K562 (cell line): Measurements from ENCODE around the gene ETV7. TPM values are rescaled to one million over a fixed set of nuclear protein-coding genes. Genes with fewer than 3 reads are reported as not detected.

ENCODE experiments used
- ATAC-seq: fragments of 200-7000 bp; cut with Tn5 transposase; 3 replicates; pipeline ENCODE4 v1.9.1; 2020; ENCODE audit warnings: moderate library complexity
- BruUV-seq: library from RNA; stranded (reverse); fragments of 400-500 nt; replicated peaks from 2 replicates; lab custom pipeline; 2021; lab: Mats Ljungman, UMichigan
- CTCF ChIA-PET: fragments of 300-600 bp; formaldehyde crosslinking; extraction: SDS; loops from one replicate; lab custom pipeline; 2021; ENCODE audit warnings: low intra/inter-chr PET ratio; lab: Yijun Ruan, JAX
- POLR2A ChIA-PET: fragments of 300-600, 350-650 bp; sonication (Branson Sonifier 250); formaldehyde crosslinking; extraction: SDS; loops from one replicate; lab custom pipeline; 2021; ENCODE audit warnings: antibody characterized with exemption, inconsistent platforms; lab: Yijun Ruan, JAX
- DNase-seq, 4 experiments: peaks; one replicate each; pipeline versions ENCODE4 v3.0.0 to v3.0.0-alpha.2; 2011 to 2018; ENCODE audit warnings: low spot score in 3 of 4, mixed read lengths in 3 of 4; ENCODE audit errors: extremely low read depth in 1 of 4
- FAIRE-seq: peaks from 2 replicates; lab custom pipeline; 2011; peaks lifted over from hg19 to GRCh38; lab: Jason Lieb, UNC
- H2AFZ ChIP-seq: 2 replicates; pipeline ENCODE4 v1.6.0; 2011; ENCODE audit warnings: low read depth, low read length, control low read depth, inconsistent platforms
- H3K27ac ChIP-seq: fragments of 200-600 bp; 3 replicates; pipeline ENCODE4 v1.8.0; 2011; ENCODE audit warnings: low read depth, mild to moderate bottlenecking, control low read depth, inconsistent platforms, low read length, moderate library complexity, mixed read lengths; ENCODE audit errors: extremely low read depth
- H3K27me3 ChIP-seq, 2 experiments: fragments of 300-600 bp in 1 of 2; 2 replicates in 1 of 2; 3 replicates in 1 of 2; pipeline versions ENCODE4 v1.6.0 to v1.8.0; 2011; ENCODE audit warnings: inconsistent platforms in 2 of 2, low read length in 2 of 2, mild to moderate bottlenecking in 1 of 2, mixed read lengths in 1 of 2, moderate library complexity in 1 of 2; ENCODE audit not compliant: control insufficient read depth in 2 of 2, insufficient read depth in 2 of 2
- H3K36me3 ChIP-seq: fragments of 300-600 bp; 3 replicates; pipeline ENCODE4 v1.8.0; 2011; ENCODE audit warnings: mild to moderate bottlenecking, low read length, inconsistent platforms; ENCODE audit not compliant: control insufficient read depth, insufficient read depth
- H3K4me1 ChIP-seq, 2 experiments: fragments of 200-600 bp in 1 of 2; replicated peaks in 1 of 2; 2 replicates in 1 of 2; 3 replicates in 1 of 2; pipeline versions ENCODE4 v1.5.1 to v1.8.0; 2011; ENCODE audit warnings: inconsistent platforms in 2 of 2, low read length in 2 of 2, mild to moderate bottlenecking in 1 of 2, mixed read lengths in 1 of 2, moderate library complexity in 1 of 2; ENCODE audit not compliant: control insufficient read depth in 2 of 2, insufficient read depth in 2 of 2
- H3K4me2 ChIP-seq: 2 replicates; pipeline ENCODE4 v1.6.1; 2011; ENCODE audit warnings: low read length, control low read depth, inconsistent platforms, mixed read lengths; ENCODE audit not compliant: insufficient read depth
- H3K4me3 ChIP-seq: fragments of 200-600 bp; sonication (generic), shearing (Covaris generic); 2 replicates; pipeline ENCODE4 v1.5.1; 2016; ENCODE audit warnings: control low read depth, inconsistent platforms
- H3K79me2 ChIP-seq: fragments of 200-600 bp; 3 replicates; pipeline ENCODE4 v1.8.0; 2011; ENCODE audit warnings: low read length, inconsistent platforms; ENCODE audit not compliant: control insufficient read depth, insufficient read depth
- H3K9ac ChIP-seq, 2 experiments: 2 replicates each; pipeline versions ENCODE4 v1.6.0 to v1.6.1; 2011; ENCODE audit warnings: low read depth in 2 of 2, low read length in 2 of 2, control low read depth in 1 of 2, inconsistent platforms in 1 of 2, mild to moderate bottlenecking in 1 of 2, mixed read lengths in 1 of 2; ENCODE audit not compliant: insufficient read depth in 1 of 2
- H3K9me1 ChIP-seq: one replicate; pipeline ENCODE4 v1.6.0; 2011; ENCODE audit warnings: inconsistent platforms, mild to moderate bottlenecking, low read length, moderate library complexity; ENCODE audit not compliant: control insufficient read depth, insufficient read depth
- H3K9me3 ChIP-seq: replicated peaks from 2 replicates; pipeline ENCODE4 v1.5.1; 2011; ENCODE audit warnings: low read depth, low read length, inconsistent platforms; ENCODE audit not compliant: control insufficient read depth, insufficient read depth
- H4K20me1 ChIP-seq: replicated peaks from 2 replicates; pipeline ENCODE4 v1.6.1; 2011; ENCODE audit warnings: low read length, inconsistent platforms, mixed read lengths; ENCODE audit not compliant: control insufficient read depth, insufficient read depth
- ATF3 ChIP-seq, 2 experiments: fragments of 450-650 bp in 1 of 2; sonication (generic) in 1 of 2; formaldehyde crosslinking in 1 of 2; IDR thresholded peaks in 1 of 2; conservative IDR thresholded peaks in 1 of 2; 2 replicates each; pipeline versions ENCODE4 v1.6.1 to v1.8.1; 2016 to 2023; ENCODE audit warnings: mild to moderate bottlenecking in 2 of 2, moderate library complexity in 2 of 2, inconsistent platforms in 1 of 2, missing genetic modification reagents in 1 of 2
- BMI1 ChIP-seq: fragments of 150-350 bp; IDR thresholded peaks from 2 replicates; pipeline ENCODE4 v1.6.1; 2014; ENCODE audit warnings: low read length
- CC2D1A ChIP-seq: fragments of 450-650 bp; IDR thresholded peaks from 2 replicates; pipeline ENCODE4 v1.6.1; 2017; ENCODE audit warnings: mild to moderate bottlenecking
- CTBP1 ChIP-seq: fragments of 450-650 bp; IDR thresholded peaks from 2 replicates; pipeline ENCODE4 v1.6.1; 2016; ENCODE audit warnings: borderline replicate concordance
- EHMT2 ChIP-seq: fragments of 450-650 bp; IDR thresholded peaks from 2 replicates; pipeline ENCODE4 v1.6.1; 2018; ENCODE audit warnings: antibody characterized with exemption
- FIP1L1 ChIP-seq: fragments of 200-400 bp; formaldehyde crosslinking; IDR thresholded peaks from 2 replicates; pipeline ENCODE4 v1.6.1; 2018; ENCODE audit warnings: mild to moderate bottlenecking, low read depth, low read length; ENCODE audit not compliant: poor library complexity, severe bottlenecking
- HOMEZ ChIP-seq: fragments of 250-450 bp; sonication (Bioruptor Pico); IDR thresholded peaks from 2 replicates; pipeline ENCODE4 v1.4.0; 2020; ENCODE audit warnings: mild to moderate bottlenecking, moderate library complexity
- JUND ChIP-seq, 2 experiments: IDR thresholded peaks; 2 replicates in 1 of 2; 3 replicates in 1 of 2; pipeline ENCODE4 v1.6.1; 2011; ENCODE audit warnings: borderline replicate concordance in 2 of 2, low read depth in 2 of 2, low read length in 2 of 2, improper control_type of control experiment in 1 of 2, missing biosample characterization in 1 of 2, missing genetic modification characterization in 1 of 2, missing genetic modification reagents in 1 of 2
- RAD21 ChIP-seq, 2 experiments: fragments of 250-450 bp in 1 of 2; fragments of 450-650 bp in 1 of 2; sonication (Bioruptor Pico) in 1 of 2; formaldehyde crosslinking in 1 of 2; IDR thresholded peaks in 1 of 2; conservative IDR thresholded peaks in 1 of 2; 2 replicates each; pipeline versions ENCODE4 v1.4.0 to v1.8.0; 2020 to 2022; ENCODE audit warnings: mild to moderate bottlenecking in 2 of 2, moderate library complexity in 1 of 2
- RB1 ChIP-seq: fragments of 450-650 bp; IDR thresholded peaks from 2 replicates; pipeline ENCODE4 v1.6.1; 2017; ENCODE audit warnings: low read depth, mild to moderate bottlenecking
- RBM25 ChIP-seq: fragments of 200-400 bp; formaldehyde crosslinking; IDR thresholded peaks from 2 replicates; pipeline ENCODE4 v1.6.1; 2018; ENCODE audit warnings: low read length, low read depth, moderate library complexity; ENCODE audit not compliant: severe bottlenecking
- SAFB ChIP-seq: fragments of 200-400 bp; formaldehyde crosslinking; IDR thresholded peaks from 2 replicates; pipeline ENCODE4 v1.6.1; 2017; ENCODE audit warnings: low read depth, low read length, borderline replicate concordance
- TFAP4 ChIP-seq: sonication (generic); formaldehyde crosslinking; IDR thresholded peaks from 2 replicates; pipeline ENCODE4 v1.8.0; 2022; ENCODE audit warnings: missing genetic modification reagents, mild to moderate bottlenecking, moderate library complexity, borderline replicate concordance
- ZC3H11A ChIP-seq: IDR thresholded peaks from 2 replicates; pipeline ENCODE4 v1.6.1; 2012; ENCODE audit warnings: low read depth, low read length, improper control_type of control experiment
- WGBS: fragments of 100-300 bp; shearing (Covaris generic); methylation state at CpG from one replicate; pipeline ENCODE4 v1.1.6; 2016; ENCODE audit warnings: low coverage, mixed read lengths; ENCODE audit not compliant: insufficient coverage; ENCODE audit errors: missing lambda C conversion rate; 5-methylcytosine and 5-hydroxymethylcytosine counted together
- in situ Hi-C: fragments of 300-500 bp; cut with MboI; formaldehyde crosslinking; loops from 4 replicates; pipeline ENCODE4 v1.15.0; 2018; ENCODE audit warnings: inconsistent platforms, mixed read lengths
- intact Hi-C: fragments of 100-400 bp; cut with micrococcal nuclease; formaldehyde crosslinking; loops from 2 replicates; pipeline ENCODE4 v1.14.2; 2022
- polyA plus RNA-seq, 8 experiments: library from polyadenylated mRNA; depleted of rRNA in 4 of 8; stranded (reverse) in 5 of 8; unstranded in 3 of 8; fragments of >200 nt; fragmentation: Nextera tagmentation in 2 of 8; fragmentation: Illumina TruSeq in 1 of 8; extraction: Ambion mirVana in 2 of 8; extraction: Trizol in 1 of 8; gene quantifications; 2 replicates each; pipeline versions ENCODE4 v1.2.1 to v1.2.3, GENCODE V29; 2011 to 2014; ENCODE audit warnings: inconsistent platforms in 1 of 8, missing spikeins in 1 of 8
- total RNA-seq, 7 experiments: library from RNA; depleted of rRNA in 6 of 7; stranded (reverse); fragments of >200 nt in 6 of 7; fragmentation: Illumina TruSeq in 2 of 7; extraction: Trizol in 2 of 7; gene quantifications; 2 replicates each; pipeline versions ENCODE4 v1.2.1 to v1.2.3, GENCODE V29; 2011 to 2021; ENCODE audit warnings: low replicate concordance in 1 of 7

Gene ETV7
- total and polyA plus RNA-seq, 9 of the 15 experiments (the other 6 are each of a cell fraction or from before 2014, with no cell fraction given), result 0.07 to 0.22 (median 0.14) TPM; not detected in 3

DNA sequence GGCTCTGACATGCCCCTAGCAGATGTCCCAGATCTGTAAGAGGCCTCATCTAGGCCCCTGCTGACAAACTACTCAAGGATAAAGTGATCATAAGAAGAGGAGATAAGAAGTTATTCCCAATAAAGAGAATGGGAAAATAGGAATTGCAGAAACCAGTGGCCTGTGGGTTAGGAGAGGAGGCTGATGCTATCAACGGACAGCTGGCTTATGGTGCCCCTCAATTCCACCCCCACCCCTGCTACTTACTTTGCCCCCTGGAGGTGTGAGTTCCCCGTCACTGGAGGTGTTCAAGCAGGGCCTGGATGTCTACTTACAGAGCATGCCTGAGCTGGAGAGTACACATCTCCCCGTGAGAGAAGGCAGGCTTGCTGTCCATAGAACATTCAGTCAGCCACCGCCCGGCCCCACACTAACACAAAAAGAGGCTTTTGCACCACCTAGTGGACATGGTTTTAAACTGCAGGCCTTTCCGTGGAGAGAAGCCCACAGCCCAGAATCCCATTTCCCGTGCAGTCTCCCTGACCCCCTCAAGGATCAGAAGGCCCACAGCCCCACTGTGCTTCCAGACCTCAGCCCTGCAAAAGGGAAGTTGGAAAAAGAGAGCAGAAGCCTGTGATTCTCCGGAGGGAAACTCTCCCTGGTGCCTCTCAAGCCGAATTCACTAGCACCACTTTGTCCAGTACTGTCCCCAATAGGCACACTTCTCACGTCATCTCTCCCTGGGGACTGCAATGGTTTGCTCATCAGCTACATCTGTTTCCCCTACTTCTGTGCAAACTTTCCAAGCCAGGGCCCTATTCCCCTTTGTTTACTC is 27.0 kb downstream of the ETV7 start:
- H3K9ac ChIP-seq, result peak overlapping the region in 1 of 2 experiments; percentile 63; a peak in 1 of 4 replicates
- FAIRE-seq (peak; percentile 96), ATAC-seq (peak; percentile 96), DNase-seq (peak; percentile 85 to 89 (median 88))
- no peak overlapping the region for H3K27ac ChIP-seq
- H3K4me3 ChIP-seq, result no peak overlapping the region
- POLR2A ChIA-PET, result interaction anchor here (1.2 kb wide), 1 partner anchor 14 kb away, joined by 4 read pairs; no protein-coding TSS in a partner anchor
- peaks cover 0 to 4% of the 10 kb centered on the region in 2 experiments; a peak in 2 of 5 replicates for H3K27me3 ChIP-seq
- intact Hi-C loops (loop anchor here (1.0 to 5.0 kb wide), 5 partner anchors 19 to 333 kb away; partner anchors contain the start of gene MAPK14), in situ Hi-C loops (no loop called here)
- H3K9me1 ChIP-seq, result no peaks in the 10 kb centered on the region
- no TSS peak for BruUV-seq
- CTCF ChIA-PET, result interaction anchor here (0.5 to 5.9 kb wide), 8 partner anchors 16 to 334 kb away, joined by 3 to 45 read pairs (median 4); partner anchors contain the start of gene MAPK14
- H2AFZ ChIP-seq, result peak overlapping the region; percentile 71
- peaks cover 9 to 20% of the 10 kb centered on the region in 2 experiments; a peak in 4 of 5 replicates for H3K4me1 ChIP-seq
- H3K36me3 ChIP-seq, result no peaks in the 10 kb centered on the region
- peak overlapping the region; percentile 55; the same call in 1 of the 2 replicates for H3K4me2 ChIP-seq
- no peaks in the 10 kb centered on the region for H3K9me3 ChIP-seq
- WGBS, result 11% methylated on average over 10 of the region's 10 CpGs
- no peaks in the 10 kb centered on the region for H3K79me2 ChIP-seq
- H4K20me1 ChIP-seq, result no peaks in the 10 kb centered on the region
- peak; percentile 49; the same call in 1 of the 2 replicates for TF ChIP-seq JUND (IDR thresholded peaks at IDR 0.05; ENCODE audit: borderline replicate concordance, low read depth, low read length)
- no peak; the same call in 2 of the 3 replicates for TF ChIP-seq JUND (tag; IDR thresholded peaks at IDR 0.05; ENCODE audit: borderline replicate concordance, low read depth, low read length)
- TF ChIP-seq CTBP1, result peak; percentile 40; the same call in 1 of the 2 replicates
- no peak for TF ChIP-seq SAFB
- no peak for TF ChIP-seq RBM25
- TF ChIP-seq ATF3 (IDR thresholded peaks at IDR 0.05), result 0 out of 2 replicates have a peak, but pooled peaks have one; percentile 8
- no peak for TF ChIP-seq ATF3 (CRISPR knock-in tag; conservative IDR thresholded peaks at IDR 0.05)
- TF ChIP-seq BMI1, result no peak
- no peak for TF ChIP-seq ZC3H11A
- TF ChIP-seq RAD21 (CRISPR knock-in tag; conservative IDR thresholded peaks at IDR 0.05 in 1 of 2, IDR thresholded peaks at IDR 0.05 in 1 of 2), result peak; percentile 93 to 97
- TF ChIP-seq CC2D1A, result peak; percentile 73
- peak; percentile 58 for TF ChIP-seq RB1
- TF ChIP-seq TFAP4 (CRISPR knock-in tag), result peak; percentile 44; the same call in 1 of the 2 replicates
- TF ChIP-seq HOMEZ (CRISPR knock-in tag), result no peak
- TF ChIP-seq FIP1L1, result no peak
- no peak for TF ChIP-seq EHMT2
